PC-9 (cell line): ENCODE data around the gene USP48. TPM values are rescaled to one million over a fixed set of nuclear protein-coding genes. Genes with fewer than 3 reads are reported as not detected.

Source experiments
- BruUV-seq: library from RNA; stranded (reverse); fragments of 400-500 nt; replicated peaks from 2 replicates; lab custom pipeline; 2021; lab: Mats Ljungman, UMichigan
- CTCF ChIA-PET: fragments of 300-600 bp; sonication (Branson Sonifier 250); formaldehyde crosslinking; loops from one replicate; lab custom pipeline; 2022; ENCODE audit warnings: antibody characterized with exemption; lab: Charles Lee
- POLR2A ChIA-PET: fragments of 300-600 bp; sonication (Branson Sonifier 250); formaldehyde crosslinking; loops from one replicate; lab custom pipeline; 2022; ENCODE audit warnings: antibody characterized with exemption; ENCODE audit not compliant: unreplicated experiment; lab: Charles Lee
- DNase-seq, 2 experiments: peaks; one replicate each; pipeline versions ENCODE4 v3.0.0 to v3.0.0-alpha.2; 2015 to 2022; ENCODE audit warnings: mixed read lengths in 1 of 2
- H2AFZ ChIP-seq: fragments of 200-600 bp; sonication (generic); 2 replicates; pipeline ENCODE4 v1.8.1; 2017; ENCODE audit warnings: antibody characterized with exemption
- H3F3A ChIP-seq: fragments of 200-600 bp; sonication (generic); 2 replicates; pipeline ENCODE4 v1.8.1; 2017; ENCODE audit warnings: antibody characterized with exemption, mild to moderate bottlenecking, low read depth; ENCODE audit not compliant: insufficient read depth
- H3K27ac ChIP-seq: fragments of 200-600 bp; sonication (generic); 2 replicates; pipeline ENCODE4 v1.6.1; 2016; ENCODE audit warnings: mixed run types
- H3K27me3 ChIP-seq: fragments of 200-600 bp; sonication (generic); 2 replicates; pipeline ENCODE4 v1.6.1; 2016; ENCODE audit warnings: low read depth, mixed run types; ENCODE audit not compliant: insufficient read depth
- H3K36me3 ChIP-seq: fragments of 200-600 bp; sonication (generic); 2 replicates; pipeline ENCODE4 v1.6.1; 2016; ENCODE audit warnings: low read depth, mixed run types
- H3K4me1 ChIP-seq: fragments of 200-600 bp; sonication (generic); replicated peaks from 2 replicates; pipeline ENCODE4 v1.6.1; 2016; ENCODE audit warnings: mixed run types; ENCODE audit not compliant: insufficient read depth
- H3K4me2 ChIP-seq: fragments of 200-600 bp; sonication (generic); 2 replicates; pipeline ENCODE4 v1.6.1; 2017; ENCODE audit warnings: mixed run types
- H3K4me3 ChIP-seq: fragments of 200-600 bp; sonication (generic); 2 replicates; pipeline ENCODE4 v1.6.1; 2016; ENCODE audit warnings: mixed run types
- H3K79me2 ChIP-seq: fragments of 200-600 bp; sonication (generic); 2 replicates; pipeline ENCODE4 v1.6.1; 2017; ENCODE audit warnings: low read depth, mixed run types
- H3K9me2 ChIP-seq: fragments of 200-600 bp; sonication (generic); 2 replicates; pipeline ENCODE4 v1.8.1; 2017; ENCODE audit warnings: mild to moderate bottlenecking; ENCODE audit not compliant: insufficient read depth
- H3K9me3 ChIP-seq: fragments of 200-600 bp; sonication (generic); 2 replicates; pipeline ENCODE4 v1.8.1; 2016; ENCODE audit warnings: low read depth; ENCODE audit not compliant: insufficient read depth
- H4K20me1 ChIP-seq: fragments of 200-600 bp; sonication (generic); 2 replicates; pipeline ENCODE4 v1.8.1; 2017; ENCODE audit not compliant: insufficient read depth
- CTCF ChIP-seq: fragments of 200-600 bp; sonication (generic); conservative IDR thresholded peaks from 2 replicates; pipeline ENCODE4 v1.6.1; 2017; ENCODE audit warnings: mixed run types, antibody characterized with exemption, mild to moderate bottlenecking, moderate library complexity
- EZH2 ChIP-seq: fragments of 200-600 bp; sonication (generic); IDR thresholded peaks from 2 replicates; pipeline ENCODE4 v1.8.0; 2017; ENCODE audit warnings: antibody characterized with exemption, low read depth
- intact Hi-C: fragments of 100-400 bp; cut with micrococcal nuclease; formaldehyde crosslinking; loops from one replicate; pipeline ENCODE4 v1.10.0; 2022; ENCODE audit not compliant: unreplicated experiment
- total RNA-seq: library from RNA; stranded (reverse); gene quantifications from 2 replicates; pipeline ENCODE4 v1.2.3, GENCODE V29; 2021

The USP48 gene
- total RNA-seq, 1 experiment from 2014 or later: 63.1 TPM

- DNase-seq: no peak
- no peaks in the 10 kb centered on the region for H4K20me1 ChIP-seq
- TF ChIP-seq CTCF (no peak), EZH2 (no peak)
- H3K27me3 ChIP-seq: no peaks in the 10 kb centered on the region
- no peak overlapping the region for H3K27ac ChIP-seq
- H3K79me2 ChIP-seq: no peaks in the 10 kb centered on the region
- H3K4me3 ChIP-seq: no peak overlapping the region
- intact Hi-C loops: no loop called here
- H3F3A ChIP-seq: no peaks in the 10 kb centered on the region; the same call in 1 of the 2 replicates
- CTCF ChIA-PET: no interaction called here
- H3K9me3 ChIP-seq: no peaks in the 10 kb centered on the region
- POLR2A ChIA-PET: no interaction called here
- H3K36me3 ChIP-seq: no peaks in the 10 kb centered on the region
- H3K9me2 ChIP-seq: no peaks in the 10 kb centered on the region
- no TSS peak for BruUV-seq
- H2AFZ ChIP-seq: no peak overlapping the region
- H3K4me2 ChIP-seq: no peak overlapping the region
- peaks cover 9% of the 10 kb centered on the region for H3K4me1 ChIP-seq
These were observed 138.0 kb downstream of the USP48 start for GRCh38 chr1:21644906-21645305.

- no peaks in the 10 kb centered on the region for H4K20me1 ChIP-seq
- no peaks in the 10 kb centered on the region for H3K9me2 ChIP-seq
- no peak overlapping the region for H2AFZ ChIP-seq
- POLR2A ChIA-PET: no interaction called here
- intact Hi-C loops: no loop called here
- DNase-seq: no peak
- H3K27me3 ChIP-seq: no peaks in the 10 kb centered on the region
- no peak overlapping the region for H3K4me3 ChIP-seq
- H3F3A ChIP-seq: peaks cover 4% of the 10 kb centered on the region
- H3K36me3 ChIP-seq: no peaks in the 10 kb centered on the region
- H3K79me2 ChIP-seq: no peaks in the 10 kb centered on the region
- no peak for TF ChIP-seq CTCF
- no peak for TF ChIP-seq EZH2
- BruUV-seq: no TSS peak
- no peak overlapping the region for H3K4me2 ChIP-seq
- H3K9me3 ChIP-seq: no peaks in the 10 kb centered on the region
- no peak overlapping the region for H3K27ac ChIP-seq
- CTCF ChIA-PET: no interaction called here
- H3K4me1 ChIP-seq: peaks cover 15% of the 10 kb centered on the region
These were observed 138.6 kb downstream of the USP48 start for GRCh38 chr1:21644348-21644747.

- Histone ChIP-seq H3K4me2 (no peak overlapping the region), H3F3A (peaks cover 10% of the 10 kb centered on the region), H3K4me3 (no peak overlapping the region), H3K9me2 (no peaks in the 10 kb centered on the region), H3K4me1 (peaks cover 21% of the 10 kb centered on the region), H3K27ac (no peak overlapping the region), H3K27me3 (no peaks in the 10 kb centered on the region), H3K9me3 (no peaks in the 10 kb centered on the region), H3K36me3 (no peaks in the 10 kb centered on the region), H3K79me2 (no peaks in the 10 kb centered on the region), H2AFZ (no peak overlapping the region), H4K20me1 (no peaks in the 10 kb centered on the region)
- ChIA-PET CTCF (no interaction called here), POLR2A (no interaction called here)
- no peak for DNase-seq
- TF ChIP-seq CTCF (no peak), EZH2 (no peak)
- no TSS peak for BruUV-seq
- intact Hi-C loops: no loop called here
These were observed 139.3 kb downstream of the USP48 start for GRCh38 chr1:21643624-21644023.
